ENCODE data around the gene THSD4.

DNA sequence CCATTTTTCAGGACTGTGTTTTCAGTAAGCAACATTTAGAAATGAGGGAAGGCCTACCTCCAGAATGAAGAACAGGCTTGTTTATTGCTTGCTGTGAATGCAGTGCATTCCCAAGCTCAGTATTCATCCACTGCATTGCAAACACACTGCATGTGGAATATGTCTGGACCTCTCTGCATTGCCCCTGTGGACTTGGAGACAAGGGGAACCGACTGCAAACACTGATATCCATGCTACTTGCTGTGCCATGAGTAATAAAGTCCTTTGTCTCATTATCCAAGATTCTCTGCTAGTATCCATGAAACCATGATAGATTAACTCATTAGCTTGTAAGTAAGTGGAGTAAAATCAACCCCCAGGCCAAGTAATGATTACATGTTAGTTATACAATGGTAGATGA, 393.9 kb downstream of the THSD4 start:
- TF ChIP-seq, protein P1, sequence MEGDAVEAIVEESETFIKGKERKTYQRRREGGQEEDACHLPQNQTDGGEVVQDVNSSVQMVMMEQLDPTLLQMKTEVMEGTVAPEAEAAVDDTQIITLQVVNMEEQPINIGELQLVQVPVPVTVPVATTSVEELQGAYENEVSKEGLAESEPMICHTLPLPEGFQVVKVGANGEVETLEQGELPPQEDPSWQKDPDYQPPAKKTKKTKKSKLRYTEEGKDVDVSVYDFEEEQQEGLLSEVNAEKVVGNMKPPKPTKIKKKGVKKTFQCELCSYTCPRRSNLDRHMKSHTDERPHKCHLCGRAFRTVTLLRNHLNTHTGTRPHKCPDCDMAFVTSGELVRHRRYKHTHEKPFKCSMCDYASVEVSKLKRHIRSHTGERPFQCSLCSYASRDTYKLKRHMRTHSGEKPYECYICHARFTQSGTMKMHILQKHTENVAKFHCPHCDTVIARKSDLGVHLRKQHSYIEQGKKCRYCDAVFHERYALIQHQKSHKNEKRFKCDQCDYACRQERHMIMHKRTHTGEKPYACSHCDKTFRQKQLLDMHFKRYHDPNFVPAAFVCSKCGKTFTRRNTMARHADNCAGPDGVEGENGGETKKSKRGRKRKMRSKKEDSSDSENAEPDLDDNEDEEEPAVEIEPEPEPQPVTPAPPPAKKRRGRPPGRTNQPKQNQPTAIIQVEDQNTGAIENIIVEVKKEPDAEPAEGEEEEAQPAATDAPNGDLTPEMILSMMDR (IDR thresholded peaks at IDR 0.05) = no peak
- TF ChIP-seq POLR2AphosphoS5 (IDR thresholded peaks at IDR 0.05; ENCODE audit: insufficient read depth in 1 of 2, low read depth in 1 of 2) = no peak
